Stimulated activated CD4-positive, alpha-beta T cell treated with anti-CD3 and anti-CD28 coated beads, Interleukin-12 subunit alpha, Interleukin-12 subunit beta, amount 100 ng/mL, for 4 hours (primary cell): ENCODE measurements around the gene UBE2G2.

Experiments used
- DNase-seq: peaks from one replicate; pipeline ENCODE4 v3.0.0-alpha.2; 2020

UBE2G2 gene

DNA sequence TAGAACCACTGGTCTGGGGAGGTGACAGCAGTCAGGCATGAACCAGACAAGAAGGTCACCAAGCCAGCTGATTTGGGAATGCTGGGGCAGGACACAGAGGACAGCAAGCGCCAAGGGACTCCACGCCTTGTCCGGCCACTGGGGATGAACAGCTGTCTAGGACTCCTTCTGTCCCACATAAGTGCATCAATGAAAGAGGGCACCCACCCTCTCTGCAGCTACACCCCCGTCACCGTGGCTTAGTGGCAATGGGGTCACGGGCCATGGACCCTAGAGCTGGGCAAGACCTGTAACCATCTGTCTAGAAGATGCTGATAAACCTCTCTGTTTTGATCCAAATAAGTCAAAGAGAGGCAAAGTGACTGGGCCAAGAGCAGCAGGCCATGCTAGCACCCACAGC lies 16.8 kb downstream of the UBE2G2 start:
- no peak for DNase-seq

DNA sequence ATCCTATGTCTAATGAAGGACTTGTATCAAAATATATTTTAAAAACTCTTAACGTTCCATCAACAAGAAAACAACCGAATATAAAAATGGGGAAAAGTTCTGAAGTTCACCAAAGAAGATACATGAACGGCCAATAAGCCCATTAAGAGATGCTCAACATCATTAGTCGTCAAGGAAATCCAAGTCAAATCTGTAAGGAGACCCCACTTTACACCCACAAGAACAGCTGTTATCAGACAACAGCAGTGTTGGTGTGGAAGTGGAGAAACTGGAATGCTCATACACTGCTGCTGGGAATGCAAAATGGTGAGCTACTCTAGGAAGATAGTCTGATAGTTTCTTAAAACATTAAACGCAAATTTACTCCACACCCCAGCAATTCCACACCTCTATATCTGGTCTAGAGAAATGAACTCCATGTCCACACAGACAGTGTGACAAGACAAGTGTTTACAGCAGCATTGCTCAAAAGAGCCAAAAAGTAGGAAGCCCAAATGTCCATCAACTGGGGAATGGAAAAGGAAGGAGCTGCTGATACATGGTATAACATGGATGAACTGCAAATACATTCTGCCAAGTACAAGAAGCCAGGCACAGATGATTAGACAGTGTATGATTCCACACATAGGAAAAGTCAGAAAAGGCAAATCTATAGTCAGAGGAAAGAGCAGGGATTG lies 18.5 kb downstream of the UBE2G2 start:
- DNase-seq: no peak

DNA sequence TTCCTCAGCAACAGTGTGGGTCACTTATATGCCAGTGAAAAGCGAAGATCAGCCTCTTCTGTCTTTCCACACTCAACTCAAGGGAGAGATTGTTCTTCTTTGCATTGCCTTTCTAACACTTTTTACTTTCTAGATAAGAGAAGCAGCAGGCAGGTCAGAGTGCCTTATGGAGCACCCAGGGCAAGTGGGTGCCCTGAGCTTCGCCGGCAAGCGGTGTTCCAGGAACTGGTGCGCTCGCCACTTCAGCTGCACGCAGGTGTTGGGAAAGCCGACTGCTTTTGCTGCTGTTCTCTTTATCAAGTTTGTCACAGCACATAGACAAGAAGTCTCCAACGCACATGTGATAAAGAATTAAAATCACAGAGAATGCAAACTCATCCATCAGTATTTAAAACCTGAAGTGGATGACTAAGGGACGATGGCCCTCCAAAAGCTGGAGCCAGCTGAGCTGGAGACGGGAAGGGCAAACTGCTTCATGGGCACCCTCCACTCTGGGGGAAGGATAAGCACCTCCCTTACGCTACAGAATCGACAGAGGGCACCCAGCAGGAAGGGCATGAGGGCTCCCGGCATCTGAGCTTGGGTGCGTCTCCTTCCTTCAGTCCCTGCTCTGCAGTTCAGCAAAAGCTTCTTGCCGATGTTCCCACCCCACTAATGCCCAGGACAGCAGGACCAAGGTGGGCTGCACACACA lies 20.7 kb downstream of the UBE2G2 start:
- DNase-seq: no peak

DNA sequence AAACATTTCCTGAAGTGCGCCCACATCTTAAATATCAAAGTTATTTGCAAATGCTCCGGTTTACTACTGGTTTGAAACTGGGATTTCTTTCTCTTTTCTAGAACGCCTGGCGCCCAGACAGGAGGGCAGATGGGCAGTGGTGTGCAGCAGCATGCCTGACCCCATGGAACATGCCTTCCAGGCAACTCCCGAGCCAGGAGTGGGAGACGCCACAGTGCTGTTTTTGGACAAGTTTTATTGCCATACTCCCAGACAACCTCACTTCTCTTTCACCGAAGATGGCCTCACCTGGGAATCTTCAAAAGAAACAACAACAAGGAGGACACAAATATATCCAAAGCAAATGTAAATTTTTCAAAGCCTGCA lies 21.5 kb downstream of the UBE2G2 start:
- no peak for DNase-seq

DNA sequence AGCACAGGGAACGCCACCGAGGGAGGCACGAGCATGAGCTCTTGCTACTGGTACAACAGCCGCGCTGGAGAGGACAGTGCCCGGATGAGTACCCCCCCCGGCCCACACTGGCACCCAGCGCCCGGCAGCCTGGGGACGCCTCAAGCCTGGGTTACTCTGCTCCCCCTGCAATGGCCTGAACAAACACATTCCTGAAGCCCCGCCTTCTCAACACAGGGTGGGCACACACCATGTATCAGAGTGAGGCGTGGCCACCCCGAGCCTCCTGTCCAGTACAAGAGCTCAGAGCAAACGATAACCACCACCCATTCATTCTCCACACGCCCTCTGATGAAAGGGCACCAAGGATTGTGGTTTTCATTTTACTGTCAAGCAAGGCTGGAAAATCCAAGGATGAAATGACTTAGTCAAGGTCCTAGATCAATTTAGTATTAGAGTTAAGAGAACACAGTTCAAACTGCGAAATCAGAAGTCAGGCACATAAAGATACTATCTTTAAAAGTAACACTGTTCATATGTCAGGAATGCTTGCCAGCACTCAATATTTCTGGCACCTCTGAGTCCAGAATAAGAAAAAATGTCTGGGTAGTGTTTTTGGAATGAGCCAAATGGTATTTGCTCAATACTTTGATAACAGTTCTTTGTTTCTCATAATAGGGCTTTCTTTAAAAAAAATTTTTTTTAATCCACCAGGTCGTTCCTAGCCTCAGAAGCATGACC lies 22.0 kb downstream of the UBE2G2 start:
- no peak for DNase-seq

DNA sequence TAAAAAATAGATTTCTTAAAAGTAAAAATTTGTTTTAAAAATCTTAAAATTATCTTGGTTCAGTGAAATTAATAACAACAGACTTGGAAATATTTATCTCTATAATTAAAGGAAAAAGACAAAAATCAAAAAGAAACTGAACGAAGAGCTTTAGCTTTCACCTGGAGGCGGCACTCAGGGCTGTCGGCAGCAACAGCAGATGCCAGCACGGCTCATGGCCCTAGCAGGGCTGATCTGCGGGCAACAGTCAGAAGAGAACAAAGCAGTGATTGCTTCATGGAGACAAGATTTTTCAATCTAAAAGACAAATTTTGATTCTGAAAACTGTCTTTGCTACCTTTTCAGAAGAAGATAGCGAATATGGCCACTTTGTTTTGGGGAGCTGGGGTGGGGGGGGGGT lies 22.6 kb downstream of the UBE2G2 start:
- no peak for DNase-seq

DNA sequence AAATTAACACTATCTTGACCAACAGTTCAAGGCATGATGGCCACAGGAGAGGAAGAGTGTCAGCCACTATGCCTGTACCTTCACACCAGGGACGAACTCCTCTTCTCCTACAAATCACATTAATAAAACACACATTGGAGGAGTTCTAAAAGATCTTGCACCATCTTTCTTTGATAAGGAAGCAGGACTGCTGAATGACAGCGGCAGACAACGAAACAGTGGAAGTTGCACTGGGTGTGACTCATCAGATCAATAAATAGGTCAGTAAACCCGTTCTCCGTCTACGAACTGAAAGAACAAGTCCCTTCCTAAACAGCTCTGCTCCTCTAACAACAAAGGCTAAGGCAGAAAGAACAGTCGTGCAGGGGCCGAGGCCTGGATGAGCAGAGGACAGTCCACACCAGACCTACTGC lies 23.1 kb downstream of the UBE2G2 start:
- DNase-seq: no peak

DNA sequence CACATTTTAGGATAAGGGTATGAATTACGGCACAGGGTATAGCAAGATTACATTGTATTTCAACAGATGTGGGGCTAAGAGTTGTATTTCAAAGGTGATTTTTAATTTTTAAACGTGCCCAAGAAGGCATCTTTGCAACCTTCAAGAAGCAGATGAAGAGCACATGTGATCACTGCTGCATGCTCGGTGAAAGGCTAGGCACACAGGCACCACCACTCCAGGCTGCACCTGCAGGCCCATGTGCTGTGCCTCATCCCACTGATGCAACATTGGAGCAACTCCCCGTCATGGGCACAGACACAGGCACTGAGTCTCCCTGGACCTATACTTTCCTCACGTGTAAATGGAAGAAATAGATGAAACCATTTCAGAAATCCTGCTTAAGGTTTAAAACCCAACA lies 23.5 kb downstream of the UBE2G2 start:
- DNase-seq: no peak

DNA sequence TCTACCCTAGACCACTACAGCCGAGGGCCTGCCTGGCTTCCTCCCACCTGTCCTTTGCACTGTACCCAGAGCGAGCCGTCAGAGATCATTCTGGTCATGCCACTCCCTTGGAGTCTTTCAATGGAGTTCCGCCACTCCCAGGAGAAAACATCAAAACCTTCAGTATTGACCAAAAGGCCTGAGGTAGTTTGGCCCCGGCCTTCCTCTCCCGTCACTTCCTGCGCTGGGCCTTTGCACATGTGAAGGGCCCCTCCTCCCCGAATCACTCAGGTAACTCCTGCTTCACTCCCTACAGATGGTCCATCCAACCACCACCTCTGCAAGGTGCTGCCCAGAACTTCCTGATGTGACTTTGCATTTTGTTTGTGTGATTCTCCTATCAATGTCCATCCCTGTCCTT lies 26.6 kb downstream of the UBE2G2 start:
- DNase-seq: no peak

DNA sequence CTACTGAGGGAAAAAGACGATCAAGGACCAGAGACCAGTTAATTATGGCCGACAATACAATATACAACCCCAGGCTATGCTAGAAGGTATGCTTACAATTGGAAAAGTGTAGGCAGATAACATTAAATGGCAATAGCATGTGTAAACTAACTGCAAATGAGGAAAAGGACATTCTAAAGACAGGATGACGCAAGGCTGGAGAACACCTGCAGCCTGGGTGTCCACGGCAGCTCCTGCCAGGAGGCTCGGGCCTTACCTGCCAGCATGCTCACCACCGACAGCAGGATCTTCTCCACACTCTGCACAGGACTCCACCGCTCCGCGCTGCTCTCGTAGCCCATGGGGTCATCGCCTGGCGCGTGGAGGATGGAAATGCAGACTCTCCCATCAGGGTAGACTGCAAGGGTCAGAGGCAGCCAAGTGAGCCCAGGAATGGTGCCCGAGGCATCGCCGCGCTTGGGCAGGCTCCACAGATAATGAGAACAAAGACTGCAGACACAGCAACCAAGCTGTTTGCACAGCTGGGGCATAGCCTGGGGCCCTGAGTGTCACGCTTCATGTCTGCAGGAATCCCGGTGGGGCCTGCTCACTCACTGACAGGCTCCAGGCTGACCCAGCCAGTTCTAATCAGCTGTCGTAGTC lies 28.2 kb downstream of the UBE2G2 start:
- DNase-seq: no peak

DNA sequence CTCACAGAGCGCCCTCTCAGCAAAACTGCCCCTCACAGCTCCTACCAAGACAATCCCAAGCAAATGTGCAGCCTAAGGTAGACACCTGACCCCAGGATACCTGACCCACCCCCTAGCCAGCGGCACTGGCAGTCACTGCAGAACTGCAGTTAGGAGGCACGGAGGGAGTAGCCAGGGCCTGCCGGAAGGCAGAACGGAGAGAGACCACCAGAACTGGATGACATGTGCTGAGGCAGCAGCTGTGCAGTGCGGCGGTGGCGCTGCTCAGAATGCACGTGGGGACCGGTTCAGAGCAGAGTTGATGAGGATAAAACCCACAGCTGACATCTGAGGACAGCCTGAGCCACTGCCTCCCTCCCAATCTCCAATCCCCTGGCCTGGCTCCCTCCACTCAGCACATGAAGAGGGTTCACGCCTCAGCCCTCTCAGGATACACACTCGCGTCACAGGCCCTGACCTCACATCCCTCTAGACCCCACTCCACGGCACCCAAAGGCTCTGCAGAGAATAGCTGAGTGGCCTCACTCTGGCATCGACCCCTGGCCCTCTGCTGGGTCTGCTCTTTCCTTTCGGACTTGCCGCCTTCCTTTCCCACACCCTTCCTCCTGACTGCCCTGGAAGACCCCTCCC lies 29.6 kb downstream of the UBE2G2 start:
- no peak for DNase-seq

DNA sequence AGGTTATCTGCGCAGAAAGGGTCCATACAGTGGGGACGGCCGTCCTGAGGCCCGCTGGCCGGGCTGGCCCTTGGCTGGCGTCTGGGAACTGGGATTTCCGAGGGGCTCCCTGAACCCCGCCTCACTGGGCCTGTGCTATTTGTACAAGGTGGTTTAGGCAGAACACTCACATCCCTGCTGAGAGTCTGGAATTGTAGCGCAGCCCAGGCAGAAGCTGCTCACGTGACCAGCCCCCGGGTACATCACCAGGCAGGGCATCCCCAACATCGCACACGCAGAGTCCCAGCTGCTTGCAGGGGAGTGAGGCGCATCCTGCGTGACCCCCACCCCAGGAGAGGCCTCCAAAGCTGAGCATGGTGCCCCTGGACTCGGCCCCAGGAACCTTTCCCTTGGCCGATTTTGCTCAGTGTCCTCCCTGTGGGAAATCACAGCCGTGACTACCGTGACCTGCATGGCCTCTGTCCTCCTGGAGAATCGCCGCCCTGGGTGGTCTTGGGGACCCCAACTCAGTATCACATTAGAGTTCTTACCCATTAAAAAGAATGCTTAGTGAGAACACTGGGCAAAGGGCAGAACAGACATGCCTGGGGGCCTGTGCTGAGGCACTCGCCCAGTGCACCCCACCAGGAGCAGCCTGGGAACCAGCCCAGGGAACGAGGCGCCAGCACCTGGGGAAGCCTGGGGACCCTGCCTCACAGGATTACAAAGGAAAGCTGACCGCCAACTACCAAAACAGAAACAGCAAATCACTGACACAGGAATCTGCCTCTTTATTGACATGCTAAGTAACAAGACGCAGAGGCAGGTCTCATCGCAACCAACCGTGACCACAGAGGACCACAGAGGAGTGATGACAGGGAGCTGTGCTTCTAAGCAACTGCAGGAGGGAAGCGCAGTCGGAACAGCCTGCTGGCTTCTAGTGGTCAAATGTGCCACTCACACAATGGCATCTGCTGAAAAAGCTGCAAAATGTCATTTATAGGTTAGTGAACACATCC lies 33.5 kb downstream of the UBE2G2 start:
- no peak for DNase-seq

DNA sequence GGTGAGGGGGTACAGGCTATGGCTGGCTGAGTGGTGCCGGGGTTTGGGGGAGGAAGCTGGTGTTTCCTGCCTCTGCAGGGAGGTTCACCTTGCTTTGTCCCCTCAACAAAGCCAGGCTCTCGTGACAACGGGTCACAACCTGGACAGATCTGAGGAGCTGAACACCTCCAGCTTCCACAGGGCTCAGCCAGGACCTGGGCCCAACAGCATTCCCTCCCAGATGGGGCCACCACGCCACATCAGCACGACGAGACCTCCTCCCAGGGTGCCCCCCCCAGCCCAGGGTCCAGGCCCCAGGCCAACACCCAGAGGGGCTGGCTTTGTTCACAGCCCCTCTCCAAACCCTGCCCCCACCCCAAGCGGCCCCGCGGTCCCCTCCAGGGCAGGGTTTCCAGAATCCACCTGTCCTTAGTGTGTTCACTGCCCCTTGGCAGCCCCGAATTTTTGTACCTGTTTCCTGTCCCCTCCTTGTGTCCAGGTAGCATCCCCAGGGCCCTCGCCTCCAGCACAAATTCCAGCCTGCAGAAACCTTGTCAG lies 34.7 kb downstream of the UBE2G2 start:
- DNase-seq: no peak

DNA sequence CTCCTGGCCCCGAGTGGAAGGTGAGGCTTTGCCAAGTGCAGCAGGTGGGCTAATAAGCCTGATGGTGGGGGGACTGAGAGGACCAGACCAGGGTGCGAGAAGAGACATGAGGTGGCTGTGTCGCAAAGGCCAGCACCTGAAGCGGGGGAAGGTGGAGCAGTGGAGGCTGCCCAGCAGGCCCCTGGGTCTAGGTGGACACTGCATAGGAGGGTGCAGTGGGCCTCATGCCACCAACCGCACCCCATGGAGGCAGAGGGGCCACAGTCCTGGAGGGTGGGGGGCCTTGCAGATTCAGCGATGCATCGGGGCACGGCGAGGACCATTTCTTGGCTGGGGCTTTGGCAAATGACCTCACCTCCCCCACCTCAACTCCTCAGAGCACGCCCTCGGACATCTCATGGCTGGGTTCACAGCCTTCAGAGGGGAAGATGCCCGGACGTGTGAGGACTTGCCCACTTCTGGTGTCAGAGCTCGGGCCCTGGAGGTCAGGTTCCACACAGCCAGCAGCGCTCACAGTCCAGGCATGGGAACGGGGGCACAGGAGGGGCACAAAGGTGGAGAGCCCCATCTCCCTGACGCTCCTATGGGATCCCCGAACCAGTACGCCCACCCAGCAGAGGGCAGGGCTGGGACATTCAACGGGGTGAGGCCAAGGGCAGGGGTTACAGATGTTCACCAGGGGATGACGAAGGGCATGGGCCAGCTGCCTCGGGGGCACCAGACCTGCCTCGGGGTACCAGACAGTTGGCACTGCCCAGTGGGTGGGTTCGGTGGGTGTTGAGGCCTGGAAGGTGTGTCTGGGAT lies 35.4 kb downstream of the UBE2G2 start:
- DNase-seq: no peak

DNA sequence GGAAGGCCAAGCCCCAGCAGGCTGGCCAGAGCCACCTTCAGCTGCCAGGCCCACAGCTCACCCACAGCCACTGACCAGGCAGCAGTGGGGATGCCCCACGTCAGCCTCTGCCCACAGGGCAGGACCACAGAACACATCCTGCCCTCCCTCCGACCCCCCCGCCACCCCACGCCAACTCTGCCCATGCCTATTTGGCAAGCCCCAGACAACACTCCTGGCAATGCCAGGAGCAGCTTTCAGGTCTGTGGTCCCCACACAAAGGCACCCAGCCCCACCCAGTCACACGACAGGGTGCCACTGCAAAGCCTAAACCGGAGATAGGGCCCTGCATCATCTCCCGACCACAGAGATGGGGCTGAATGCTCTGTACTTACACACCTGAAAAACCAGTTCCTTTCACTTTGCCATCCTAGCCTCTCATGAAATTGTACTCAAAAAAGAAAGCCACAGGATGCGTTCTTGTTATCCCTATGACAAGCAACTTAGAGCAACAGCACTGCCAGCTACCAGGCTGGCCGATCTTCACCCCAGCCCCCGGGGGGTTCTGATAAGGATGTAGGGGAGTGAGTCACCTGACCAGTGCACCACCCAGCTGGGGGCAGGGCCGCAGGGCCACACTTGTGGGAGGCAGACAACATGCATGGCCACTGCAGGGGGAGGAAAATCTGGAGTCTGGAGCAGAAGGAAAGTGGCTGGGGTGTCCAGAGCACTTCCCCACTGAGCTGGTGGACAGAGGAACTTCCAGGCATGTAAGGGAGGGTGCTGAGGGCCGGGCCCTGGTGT lies 36.2 kb downstream of the UBE2G2 start:
- DNase-seq: no peak

DNA sequence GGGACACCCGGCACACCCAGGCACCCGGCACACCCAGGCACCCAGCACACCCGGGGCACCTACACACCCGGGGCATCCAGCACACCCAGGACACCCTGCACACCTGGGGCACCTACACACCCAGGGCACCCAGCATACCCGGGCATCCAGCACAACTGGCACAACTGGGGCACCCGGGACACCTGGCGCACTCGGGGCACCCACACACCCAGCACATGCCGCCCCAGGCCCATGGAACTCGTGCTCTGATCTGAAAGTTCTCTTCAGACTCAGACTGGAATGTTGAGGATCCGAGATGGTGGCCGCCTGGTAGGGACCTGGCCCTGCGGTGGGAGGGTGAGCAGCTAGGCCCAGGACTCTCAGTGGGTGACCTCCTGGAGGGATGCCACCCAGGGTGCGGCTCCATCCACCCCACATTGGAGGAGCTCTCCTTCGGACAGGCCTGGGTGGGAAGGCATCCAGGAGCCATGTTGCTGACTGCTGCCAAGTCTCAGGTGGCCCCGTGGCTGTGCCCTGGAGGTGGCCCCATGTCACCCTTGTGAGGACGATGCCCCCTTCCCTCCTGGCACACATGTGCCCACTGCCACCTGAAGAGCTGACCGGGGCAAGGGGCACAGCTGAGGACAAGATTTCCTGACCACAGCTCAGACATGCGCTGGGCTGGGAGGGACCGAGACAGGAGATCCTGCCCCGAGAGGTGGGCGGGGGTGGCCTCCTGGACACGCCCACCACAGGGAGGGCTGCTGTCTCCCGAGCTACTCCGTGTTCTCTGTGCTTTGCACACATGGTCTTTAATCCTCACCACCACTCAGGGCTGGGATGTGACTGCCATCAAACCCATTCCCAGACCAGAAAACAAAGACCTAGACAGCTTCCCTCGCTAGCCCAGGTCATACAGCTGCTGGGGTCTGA lies 37.0 kb downstream of the UBE2G2 start:
- no peak for DNase-seq

DNA sequence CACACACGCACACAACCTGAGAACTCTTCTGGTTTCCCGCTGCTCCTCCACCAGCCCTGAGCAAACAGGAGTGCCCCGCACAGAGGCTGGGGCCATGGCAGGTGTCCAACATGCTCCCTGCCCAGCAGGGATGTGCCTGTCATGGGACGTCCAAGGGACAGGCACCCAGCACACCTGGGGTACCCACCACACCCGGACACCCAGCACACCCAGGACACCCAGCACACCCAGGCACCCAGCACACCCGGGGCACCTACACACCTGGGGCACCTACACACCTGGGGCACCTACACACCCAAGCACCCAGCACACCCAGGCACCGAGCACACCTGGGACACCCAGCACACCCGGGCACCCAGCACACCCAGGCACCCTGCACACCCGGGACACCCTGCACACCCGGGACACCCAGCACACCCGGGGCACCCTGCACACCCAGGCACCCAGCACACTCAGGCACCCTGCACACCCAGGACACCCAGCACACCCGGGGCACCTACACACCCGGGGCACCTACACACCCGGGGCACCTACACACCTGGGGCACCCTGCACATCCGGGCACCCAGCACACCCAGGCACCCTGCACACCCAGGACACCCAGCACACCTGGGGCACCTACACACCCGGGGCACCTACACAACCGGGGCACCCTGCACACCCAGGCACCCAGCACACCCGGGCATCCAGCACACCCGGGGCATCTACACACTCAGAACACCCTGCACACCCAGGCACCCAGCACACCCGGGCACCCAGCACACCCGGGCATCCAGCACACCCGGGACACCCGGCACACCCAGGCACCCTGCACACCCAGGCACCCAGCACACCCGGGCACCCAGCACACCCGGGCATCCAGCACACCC lies 37.9 kb downstream of the UBE2G2 start:
- DNase-seq: no peak

DNA sequence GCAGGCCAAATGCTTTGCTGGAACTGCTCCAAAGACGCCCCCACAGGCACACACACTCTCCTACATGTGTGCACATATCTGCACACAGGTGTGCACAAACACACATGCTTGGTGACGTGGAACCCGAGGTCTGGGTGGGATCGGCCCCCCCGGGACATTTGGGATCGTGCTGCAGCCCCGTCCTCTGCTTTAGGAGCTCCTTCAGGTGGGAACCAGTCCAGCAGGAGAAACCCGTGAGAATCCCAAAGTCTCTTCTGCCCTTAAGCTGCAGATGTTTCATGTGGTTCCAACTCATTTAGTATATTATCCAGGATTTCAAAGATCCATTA lies 38.6 kb downstream of the UBE2G2 start:
- DNase-seq: no peak
